ENCODE results near the gene SPATA13. TPM values are rescaled to one million over a fixed set of nuclear protein-coding genes. Genes with fewer than 3 reads are reported as not detected.

Gene SPATA13
- total RNA-seq, 4 donors from 2014 or later, result 9.0 to 46.0 (median 18.7) TPM

DNA sequence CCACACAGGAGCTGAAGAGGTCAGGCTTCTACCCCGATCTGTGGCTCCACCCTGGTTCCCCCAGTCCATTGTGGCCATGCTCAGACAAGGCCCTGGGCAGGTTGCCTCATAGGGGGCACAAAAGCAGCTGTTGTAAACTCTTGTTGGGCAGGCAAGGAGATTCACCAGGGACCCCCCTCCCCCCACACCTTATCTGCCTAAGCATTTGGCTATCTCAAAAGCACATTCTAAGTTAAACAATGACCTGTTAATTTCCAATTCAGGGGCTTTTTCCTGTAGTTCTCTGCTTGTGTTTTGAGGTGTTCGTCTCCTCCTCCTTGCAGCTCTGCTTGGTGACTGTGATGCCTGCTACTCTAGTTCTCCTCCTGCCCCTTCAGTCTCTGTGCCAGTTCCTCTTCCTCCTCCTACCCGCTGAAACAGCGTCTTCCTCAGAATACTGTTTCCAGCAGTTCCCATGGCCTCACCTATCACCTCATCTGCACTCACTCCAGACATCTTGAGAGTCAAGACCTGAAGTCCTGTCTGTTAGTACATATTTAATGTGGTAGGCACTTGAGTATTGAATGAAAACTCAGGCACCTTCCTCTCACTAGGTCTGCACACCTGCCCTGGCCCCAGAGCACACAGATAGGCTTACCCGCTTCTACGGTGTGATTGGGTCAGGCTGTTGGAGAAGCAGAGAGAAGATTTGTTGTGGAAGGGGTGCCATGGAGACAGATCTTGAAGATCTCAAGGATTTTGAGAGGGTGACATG, 31.7 kb downstream of the SPATA13 start:
- no peak for TF ChIP-seq CTCF (IDR thresholded peaks at IDR 0.05)
- DNase-seq (ENCODE audit: low spot score) (no peak), ATAC-seq (ENCODE audit: low FRiP score) (no peak)

DNA sequence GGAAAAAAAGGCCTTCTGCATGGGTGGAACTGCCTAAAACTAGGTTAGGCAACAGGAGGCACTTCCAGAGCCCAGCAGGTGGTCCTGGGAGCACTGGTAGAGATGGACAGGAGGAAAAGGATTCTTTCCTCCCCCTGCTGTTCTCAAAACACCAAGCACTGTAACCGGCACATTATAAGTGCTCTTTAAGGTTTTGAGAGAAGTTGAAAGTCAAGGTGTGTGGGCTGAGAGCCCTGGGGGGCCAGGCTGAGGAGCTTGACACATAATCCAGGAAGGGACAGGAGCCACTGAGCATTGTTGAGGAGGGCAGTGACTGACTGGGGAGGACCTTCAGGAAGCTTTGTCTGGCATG, 32.3 kb downstream of the SPATA13 start:
- no peak for TF ChIP-seq CTCF (IDR thresholded peaks at IDR 0.05)
- DNase-seq (ENCODE audit: low spot score) (no peak), ATAC-seq (ENCODE audit: low FRiP score) (no peak)

DNA sequence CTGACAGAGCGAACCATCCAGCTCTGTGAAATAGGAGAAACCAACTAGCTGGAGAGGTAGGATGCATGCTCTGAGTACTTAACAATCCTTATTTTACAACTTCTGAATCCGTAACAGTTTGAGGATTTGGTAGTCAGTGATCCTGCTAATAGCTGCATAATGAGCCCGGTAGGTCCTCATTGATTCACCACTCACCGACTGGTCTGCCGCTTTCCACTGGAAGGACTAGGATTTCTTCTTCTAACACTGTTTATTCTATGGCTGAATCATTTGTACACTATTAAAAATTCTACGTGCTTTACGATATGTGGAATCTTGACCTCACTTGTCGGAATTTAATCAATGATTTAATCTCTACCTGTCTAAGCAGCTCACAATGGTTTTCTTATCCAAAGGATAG, 33.9 kb downstream of the SPATA13 start:
- ATAC-seq (ENCODE audit: low FRiP score), result no peak
- TF ChIP-seq CTCF (IDR thresholded peaks at IDR 0.05), result no peak
- no peak for DNase-seq (ENCODE audit: low spot score)

DNA sequence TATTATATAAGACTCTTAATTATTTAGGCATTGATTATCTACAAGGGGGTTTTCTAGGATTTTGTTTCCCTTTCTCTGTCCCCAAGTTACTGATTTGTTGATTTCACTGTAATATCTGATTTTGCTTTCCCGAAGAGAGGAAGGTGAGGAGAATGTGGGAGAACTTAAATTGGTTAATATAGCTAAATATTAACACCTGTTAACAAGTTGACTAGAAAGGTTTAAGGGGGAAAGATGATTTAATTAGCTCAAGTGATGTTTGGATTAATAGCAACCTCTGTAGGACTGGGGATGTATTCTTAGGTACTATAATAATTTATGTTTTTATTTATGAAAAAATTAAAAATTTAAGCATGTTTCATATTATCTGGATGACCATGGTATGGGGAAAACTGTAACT, 35.1 kb downstream of the SPATA13 start:
- DNase-seq (ENCODE audit: low spot score), result no peak
- no peak for ATAC-seq (ENCODE audit: low FRiP score)
- no peak for TF ChIP-seq CTCF (IDR thresholded peaks at IDR 0.05)

- TF ChIP-seq CTCF (IDR thresholded peaks at IDR 0.05), result no peak
- ATAC-seq (ENCODE audit: low FRiP score), result no peak
- no peak for DNase-seq (ENCODE audit: low spot score)
Observed at GRCh38 chr13:24196593-24197197, 36.2 kb downstream of the SPATA13 start.

DNA sequence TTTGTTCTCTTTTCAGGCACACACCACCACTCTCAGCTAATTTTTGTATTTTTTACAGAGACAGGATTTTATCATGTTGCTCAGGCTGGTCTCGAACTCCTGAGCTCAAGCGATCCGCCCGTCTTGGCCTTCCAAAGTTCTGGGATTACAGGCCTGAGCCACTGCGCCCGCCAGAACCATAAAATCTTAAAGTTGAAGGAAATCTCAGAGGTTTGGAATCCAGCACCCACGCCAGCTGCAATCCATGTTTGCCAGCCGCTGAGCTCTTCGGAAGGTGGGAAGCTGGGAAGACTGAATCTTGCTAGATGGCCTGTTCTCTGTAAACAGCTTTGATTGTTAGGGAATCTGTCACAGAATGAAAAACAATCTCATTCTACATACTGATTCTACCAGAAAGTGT, 38.5 kb downstream of the SPATA13 start:
- TF ChIP-seq CTCF (IDR thresholded peaks at IDR 0.05), result no peak
- ATAC-seq (ENCODE audit: low FRiP score) (no peak), DNase-seq (ENCODE audit: low spot score) (no peak)

DNA sequence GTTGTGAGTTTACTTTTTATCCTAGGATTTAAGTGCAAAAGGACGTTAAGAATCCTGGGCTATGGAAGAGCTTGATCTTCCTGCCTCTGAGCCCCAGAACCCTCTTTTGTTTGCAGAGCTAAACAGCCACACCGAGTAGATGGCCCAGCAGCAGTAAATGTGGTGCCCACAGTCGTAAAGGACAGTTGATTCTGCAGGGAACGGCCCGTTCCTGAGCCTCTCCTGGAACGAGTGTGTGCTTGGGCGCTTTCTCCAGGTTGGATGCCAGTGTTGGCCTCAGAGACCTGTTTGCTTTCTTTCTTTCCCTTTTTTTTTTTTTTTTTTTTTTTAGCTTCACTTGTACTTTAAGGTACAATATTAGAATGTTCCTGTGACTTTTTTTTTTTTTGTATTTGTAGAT, 41.7 kb downstream of the SPATA13 start:
- TF ChIP-seq CTCF (IDR thresholded peaks at IDR 0.05), result no peak
- no peak for DNase-seq (ENCODE audit: low spot score)
- no peak for ATAC-seq (ENCODE audit: low FRiP score)
